ENCODE data around the gene CAPN15.

- no peak for TF ChIP-seq MAX (IDR thresholded peaks at IDR 0.05)
- no peak for TF ChIP-seq YY1 (IDR thresholded peaks at IDR 0.05; ENCODE audit: low read depth)
- TF ChIP-seq, protein P1, sequence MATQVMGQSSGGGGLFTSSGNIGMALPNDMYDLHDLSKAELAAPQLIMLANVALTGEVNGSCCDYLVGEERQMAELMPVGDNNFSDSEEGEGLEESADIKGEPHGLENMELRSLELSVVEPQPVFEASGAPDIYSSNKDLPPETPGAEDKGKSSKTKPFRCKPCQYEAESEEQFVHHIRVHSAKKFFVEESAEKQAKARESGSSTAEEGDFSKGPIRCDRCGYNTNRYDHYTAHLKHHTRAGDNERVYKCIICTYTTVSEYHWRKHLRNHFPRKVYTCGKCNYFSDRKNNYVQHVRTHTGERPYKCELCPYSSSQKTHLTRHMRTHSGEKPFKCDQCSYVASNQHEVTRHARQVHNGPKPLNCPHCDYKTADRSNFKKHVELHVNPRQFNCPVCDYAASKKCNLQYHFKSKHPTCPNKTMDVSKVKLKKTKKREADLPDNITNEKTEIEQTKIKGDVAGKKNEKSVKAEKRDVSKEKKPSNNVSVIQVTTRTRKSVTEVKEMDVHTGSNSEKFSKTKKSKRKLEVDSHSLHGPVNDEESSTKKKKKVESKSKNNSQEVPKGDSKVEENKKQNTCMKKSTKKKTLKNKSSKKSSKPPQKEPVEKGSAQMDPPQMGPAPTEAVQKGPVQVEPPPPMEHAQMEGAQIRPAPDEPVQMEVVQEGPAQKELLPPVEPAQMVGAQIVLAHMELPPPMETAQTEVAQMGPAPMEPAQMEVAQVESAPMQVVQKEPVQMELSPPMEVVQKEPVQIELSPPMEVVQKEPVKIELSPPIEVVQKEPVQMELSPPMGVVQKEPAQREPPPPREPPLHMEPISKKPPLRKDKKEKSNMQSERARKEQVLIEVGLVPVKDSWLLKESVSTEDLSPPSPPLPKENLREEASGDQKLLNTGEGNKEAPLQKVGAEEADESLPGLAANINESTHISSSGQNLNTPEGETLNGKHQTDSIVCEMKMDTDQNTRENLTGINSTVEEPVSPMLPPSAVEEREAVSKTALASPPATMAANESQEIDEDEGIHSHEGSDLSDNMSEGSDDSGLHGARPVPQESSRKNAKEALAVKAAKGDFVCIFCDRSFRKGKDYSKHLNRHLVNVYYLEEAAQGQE (IDR thresholded peaks at IDR 0.05; ENCODE audit: low read depth), result no peak
- TF ChIP-seq CEBPB (IDR thresholded peaks at IDR 0.05), result no peak
- TF ChIP-seq FOXM1 (IDR thresholded peaks at IDR 0.05; ENCODE audit: borderline replicate concordance, low read depth), result no peak
- TF ChIP-seq CREB1 (IDR thresholded peaks at IDR 0.05; ENCODE audit: low read depth), result no peak
- TF ChIP-seq EP300 (IDR thresholded peaks at IDR 0.05; ENCODE audit: borderline replicate concordance), result no peak
These were observed 38.2 kb downstream of the CAPN15 start for GRCh38 chr16:565419-566330.

Data from Ishikawa (cell line).